OCI-LY1 (cell line): Measurements from ENCODE around the gene ZNF766.

Source experiments
- CTCF ChIP-seq: fragments of 200-600 bp; sonication (generic), shearing (Covaris generic); IDR thresholded peaks from 2 replicates; pipeline ENCODE4 v1.5.1; 2017; ENCODE audit warnings: mild to moderate bottlenecking, antibody characterized with exemption, low read length, moderate library complexity, mixed read lengths
- EZH2 ChIP-seq: fragments of 200-600 bp; sonication (generic), shearing (Covaris generic); IDR thresholded peaks from 2 replicates; pipeline ENCODE4 v1.8.0; 2017; ENCODE audit warnings: borderline replicate concordance, mixed run types, mild to moderate bottlenecking, antibody characterized with exemption, low read length, moderate library complexity, mixed read lengths

- TF ChIP-seq CTCF (no peak), EZH2 (no peak)
Observed at GRCh38 chr19:52231154-52231910, 38.1 kb upstream of the ZNF766 start.
